IMR-90 (cell line): ENCODE results near the gene PELI1. TPM values are rescaled to one million over a fixed set of nuclear protein-coding genes. Genes with fewer than 3 reads are reported as not detected.

Experiments used
- ATAC-seq: fragments of 200-7000 bp; cut with Tn5 transposase; 2 replicates; pipeline ENCODE4 v1.9.1; 2020; ENCODE audit warnings: low read depth, mild to moderate bottlenecking, moderate library complexity
- BruUV-seq: library from RNA; stranded (reverse); fragments of 400-500 nt; replicated peaks from 2 replicates; lab custom pipeline; 2021; lab: Mats Ljungman, UMichigan
- CTCF ChIA-PET: fragments of 300-600 bp; formaldehyde crosslinking; extraction: SDS; loops from one replicate; lab custom pipeline; 2021; ENCODE audit warnings: antibody characterized with exemption; lab: Yijun Ruan, JAX
- POLR2A ChIA-PET: fragments of 300-600 bp; sonication (Branson Sonifier 250); formaldehyde crosslinking; loops from one replicate; lab custom pipeline; 2022; ENCODE audit warnings: antibody characterized with exemption; ENCODE audit not compliant: unreplicated experiment; lab: Charles Lee
- DNase-seq: peaks from one replicate; pipeline ENCODE4 v3.0.0; 2013
- H2AFZ ChIP-seq: replicated peaks from 2 replicates; pipeline ENCODE3; 2013; ENCODE audit warnings: low read length, mild to moderate bottlenecking; ENCODE audit not compliant: poor library complexity
- H2AK5ac ChIP-seq: 2 replicates; pipeline ENCODE4 v1.6.1; 2013; ENCODE audit warnings: low read depth, low read length, inconsistent platforms
- H2AK9ac ChIP-seq: replicated peaks from 2 replicates; pipeline ENCODE3; 2013; ENCODE audit warnings: mild to moderate bottlenecking, low read depth, low read length, moderate library complexity; ENCODE audit not compliant: poor library complexity
- H2BK120ac ChIP-seq: 2 replicates; pipeline ENCODE4 v1.6.1; 2013; ENCODE audit warnings: low read depth, low read length, inconsistent platforms
- H2BK15ac ChIP-seq: 3 replicates; pipeline ENCODE4 v1.6.1; 2013; ENCODE audit warnings: low read depth, low read length, inconsistent platforms
- H2BK20ac ChIP-seq: 2 replicates; pipeline ENCODE4 v1.6.1; 2013; ENCODE audit warnings: low read depth, mild to moderate bottlenecking, inconsistent platforms, low read length, moderate library complexity
- H2BK5ac ChIP-seq: 2 replicates; pipeline ENCODE4 v1.6.1; 2013; ENCODE audit warnings: mild to moderate bottlenecking, low read depth, low read length, inconsistent platforms; ENCODE audit not compliant: poor library complexity, severe bottlenecking
- H3K14ac ChIP-seq: replicated peaks from 2 replicates; pipeline ENCODE4 v1.6.1; 2013; ENCODE audit warnings: low read depth, low read length, inconsistent platforms
- H3K18ac ChIP-seq: 2 replicates; pipeline ENCODE4 v1.6.1; 2013; ENCODE audit warnings: low read depth, low read length, control low read depth
- H3K23ac ChIP-seq: 2 replicates; pipeline ENCODE4 v1.6.1; 2013; ENCODE audit warnings: low read depth, low read length, inconsistent platforms
- H3K27ac ChIP-seq: 2 replicates; pipeline ENCODE4 v1.5.1; 2013; ENCODE audit warnings: mild to moderate bottlenecking, control low read depth, low read length; ENCODE audit not compliant: insufficient read depth
- H3K27me3 ChIP-seq: 2 replicates; pipeline ENCODE4 v1.6.1; 2013; ENCODE audit warnings: low read length; ENCODE audit not compliant: control insufficient read depth, insufficient read depth
- H3K36me3 ChIP-seq: 2 replicates; pipeline ENCODE4 v1.6.1; 2013; ENCODE audit warnings: low read length, mixed read lengths; ENCODE audit not compliant: control insufficient read depth, insufficient read depth
- H3K4ac ChIP-seq: 2 replicates; pipeline ENCODE4 v1.6.1; 2013; ENCODE audit warnings: low read depth, low read length, inconsistent platforms
- H3K4me1 ChIP-seq: 2 replicates; pipeline ENCODE4 v1.6.1; 2013; ENCODE audit warnings: low read length, mixed read lengths; ENCODE audit not compliant: control insufficient read depth, insufficient read depth
- H3K4me2 ChIP-seq: 2 replicates; pipeline ENCODE4 v1.6.1; 2013; ENCODE audit warnings: low read depth, mild to moderate bottlenecking, control low read depth, low read length, moderate library complexity
- H3K4me3 ChIP-seq: 2 replicates; pipeline ENCODE4 v1.5.1; 2013; ENCODE audit warnings: low read depth, mild to moderate bottlenecking, control low read depth, low read length, moderate library complexity; ENCODE audit not compliant: insufficient read depth
- H3K56ac ChIP-seq: 2 replicates; pipeline ENCODE4 v1.6.1; 2013; ENCODE audit warnings: low read length, inconsistent platforms; ENCODE audit not compliant: insufficient read depth; ENCODE audit errors: extremely low read depth
- H3K79me1 ChIP-seq, 2 experiments: 2 replicates each; pipeline ENCODE4 v1.6.1; 2013; ENCODE audit warnings: low read length in 2 of 2, inconsistent platforms in 1 of 2, low read depth in 1 of 2
- H3K9ac ChIP-seq: 2 replicates; pipeline ENCODE4 v1.6.1; 2013; ENCODE audit warnings: low read depth, low read length, control low read depth
- H3K9me1 ChIP-seq: 2 replicates; pipeline ENCODE4 v1.6.1; 2013; ENCODE audit warnings: low read length, inconsistent platforms; ENCODE audit not compliant: insufficient read depth
- H3K9me3 ChIP-seq: 2 replicates; pipeline ENCODE4 v1.6.1; 2013; ENCODE audit warnings: low read length; ENCODE audit not compliant: control insufficient read depth, insufficient read depth
- H4K20me1 ChIP-seq: 2 replicates; pipeline ENCODE4 v1.6.1; 2013; ENCODE audit warnings: low read length, inconsistent platforms; ENCODE audit not compliant: insufficient read depth
- H4K5ac ChIP-seq: 2 replicates; pipeline ENCODE4 v1.6.1; 2013; ENCODE audit warnings: mild to moderate bottlenecking, low read depth, low read length, control low read depth
- H4K8ac ChIP-seq, 2 experiments: 2 replicates each; pipeline ENCODE4 v1.6.1; 2013; ENCODE audit warnings: low read depth in 2 of 2, low read length in 2 of 2, control low read depth in 1 of 2, inconsistent platforms in 1 of 2
- H4K91ac ChIP-seq: 2 replicates; pipeline ENCODE4 v1.6.1; 2013; ENCODE audit warnings: low read depth, low read length, inconsistent platforms; ENCODE audit not compliant: insufficient read depth
- BHLHE40 ChIP-seq: fragments of 150-350 bp; IDR thresholded peaks from 2 replicates; pipeline ENCODE4 v1.6.1; 2016; ENCODE audit warnings: mild to moderate bottlenecking, low read depth, low read length
- CEBPB ChIP-seq: IDR thresholded peaks from 2 replicates; pipeline ENCODE4 v1.6.1; 2012; ENCODE audit warnings: low read depth, low read length, improper control_type of control experiment
- CHD1 ChIP-seq: IDR thresholded peaks from 2 replicates; pipeline ENCODE4 v1.6.1; 2012; ENCODE audit warnings: low read depth, low read length, improper control_type of control experiment
- CTCF ChIP-seq: conservative IDR thresholded peaks from 2 replicates; pipeline ENCODE4 v1.5.1; 2012; ENCODE audit warnings: mild to moderate bottlenecking, low read depth, low read length, improper control_type of control experiment
- ELK1 ChIP-seq: fragments of 150-350 bp; IDR thresholded peaks from 2 replicates; pipeline ENCODE4 v1.6.1; 2016; ENCODE audit warnings: low read depth, mild to moderate bottlenecking, low read length, moderate library complexity, borderline replicate concordance
- MAFK ChIP-seq: IDR thresholded peaks from 2 replicates; pipeline ENCODE4 v1.6.1; 2012; ENCODE audit warnings: low read depth, low read length, improper control_type of control experiment
- MAZ ChIP-seq: IDR thresholded peaks from 2 replicates; pipeline ENCODE4 v1.6.1; 2012; ENCODE audit warnings: low read depth, mild to moderate bottlenecking, low read length, improper control_type of control experiment, moderate library complexity, borderline replicate concordance
- MXI1 ChIP-seq: IDR thresholded peaks from 2 replicates; pipeline ENCODE4 v1.6.1; 2012; ENCODE audit warnings: low read depth, mild to moderate bottlenecking, low read length, moderate library complexity, borderline replicate concordance
- NFE2L2 ChIP-seq: fragments of 150-350 bp; IDR thresholded peaks from 2 replicates; pipeline ENCODE4 v1.6.1; 2016; ENCODE audit warnings: low read depth, mild to moderate bottlenecking, low read length
- RAD21 ChIP-seq: IDR thresholded peaks from 2 replicates; pipeline ENCODE4 v1.6.1; 2012; ENCODE audit warnings: low read length, improper control_type of control experiment
- RCOR1 ChIP-seq: IDR thresholded peaks from 2 replicates; pipeline ENCODE4 v1.6.1; 2012; ENCODE audit warnings: mild to moderate bottlenecking, low read length, improper control_type of control experiment; ENCODE audit not compliant: insufficient replicate concordance
- RFX5 ChIP-seq: IDR thresholded peaks from 2 replicates; pipeline ENCODE4 v1.8.0; 2012; ENCODE audit warnings: low read depth, mild to moderate bottlenecking, low read length, moderate library complexity
- USF2 ChIP-seq: fragments of 150-350 bp; IDR thresholded peaks from 2 replicates; pipeline ENCODE4 v1.6.1; 2017; ENCODE audit warnings: mild to moderate bottlenecking, antibody characterized with exemption, low read length, low read depth
- WGBS, 2 experiments: methylation state at CpG; one replicate each; pipeline versions ENCODE4 v1.1.5 to v1.1.7; 2013; ENCODE audit warnings: missing lambda C conversion rate in 2 of 2; ENCODE audit not compliant: insufficient read length in 1 of 2; ENCODE audit errors: extremely low coverage in 2 of 2; 5-methylcytosine and 5-hydroxymethylcytosine counted together
- dilution Hi-C: fragments of 300-500 bp; cut with HindIII; formaldehyde crosslinking; loops from one replicate; pipeline ENCODE4 v1.14.3; 2018; ENCODE audit warnings: low sequenced_read_pairs; ENCODE audit not compliant: unreplicated experiment
- in situ Hi-C: fragments of 300-500 bp; cut with MboI; formaldehyde crosslinking; loops from 3 replicates; pipeline ENCODE4 v1.14.3; 2019; ENCODE audit warnings: low sequenced_read_pairs, inconsistent platforms, mixed read lengths
- intact Hi-C: fragments of 100-400 bp; cut with micrococcal nuclease; formaldehyde crosslinking; loops from 2 replicates; pipeline ENCODE4 v1.10.0; 2022
- polyA plus RNA-seq, 3 experiments: library from polyadenylated mRNA; depleted of rRNA; stranded (reverse); fragments of >200 nt; gene quantifications; 2 replicates each; pipeline ENCODE4 v1.2.3, GENCODE V29; 2012; ENCODE audit warnings: low replicate concordance in 1 of 3
- total RNA-seq: library from RNA; depleted of rRNA; stranded (reverse); fragments of >200 nt; gene quantifications from 2 replicates; pipeline ENCODE4 v1.2.3, GENCODE V29; 2012

Gene PELI1
- total and polyA plus RNA-seq, 2 of the 4 experiments (the other 2 are of a cell fraction): 2.2 to 2.5 TPM

- Histone ChIP-seq H3K4me2 (no peak overlapping the region), H2AK9ac (no peak overlapping the region), H4K20me1 (no peaks in the 10 kb centered on the region), H2BK15ac (no peak overlapping the region), H3K4me1 (no peaks in the 10 kb centered on the region), H3K4me3 (no peak overlapping the region), H3K79me1 (no peaks in the 10 kb centered on the region), H3K18ac (no peak overlapping the region), H2BK20ac (no peak overlapping the region), H3K27ac (no peak overlapping the region), H4K91ac (no peak overlapping the region), H3K27me3 (peaks cover 4% of the 10 kb centered on the region), H4K5ac (no peak overlapping the region), H3K9me1 (no peaks in the 10 kb centered on the region), H2AFZ (no peak overlapping the region), H2AK5ac (no peak overlapping the region), H3K23ac (no peak overlapping the region), H2BK120ac (no peak overlapping the region), H2BK5ac (no peak overlapping the region), H3K9me3 (no peaks in the 10 kb centered on the region), H3K4ac (no peak overlapping the region), H4K8ac (no peak overlapping the region), H3K36me3 (no peaks in the 10 kb centered on the region), H3K56ac (no peak overlapping the region), H3K14ac (no peak overlapping the region), H3K9ac (no peak overlapping the region)
- ATAC-seq (no peak), DNase-seq (peak; percentile 5)
- WGBS, 2 experiments: no CpG with 5 or more reads among the region's 3 CpGs
- ChIA-PET CTCF (interaction anchor here (0.6 kb wide), 1 partner anchor 584 kb away, joined by 4 read pairs; no protein-coding TSS in a partner anchor), POLR2A (no interaction called here)
- no TSS peak for BruUV-seq
- in situ Hi-C loops: loop anchor here (5.0 kb wide), 1 partner anchor 435 kb away; no protein-coding TSS in a partner anchor
- intact Hi-C loops: loop anchor here (10.0 kb wide), 1 partner anchor 822 kb away; no protein-coding TSS in a partner anchor
- TF ChIP-seq RCOR1 (no peak), CHD1 (no peak), CTCF (no peak), USF2 (no peak), ELK1 (no peak), MAZ (no peak), BHLHE40 (no peak), MAFK (no peak), NFE2L2 (no peak), CEBPB (no peak), RAD21 (no peak), RFX5 (no peak), MXI1 (no peak)
- dilution Hi-C loops: loop anchor here (25.0 kb wide), 1 partner anchor 260 kb away; no protein-coding TSS in a partner anchor
Measured at GRCh38 chr2:64052463-64053241, 91.6 kb downstream of the PELI1 start.
